Spleen (tissue), 7 donors: ENCODE results near the gene ADD2.

ENCODE experiments used
- POLR2AphosphoS5 ChIP-seq, 3 donors: sonication (generic); formaldehyde crosslinking; IDR thresholded peaks; one replicate each; pipeline ENCODE4 v1.5.1; 2017; ENCODE audit warnings: antibody characterized with exemption in 3 of 3
- TF ChIP-seq, protein P1 (sequence below), 11 experiments: fragments of 200-600 bp in 7 of 11; fragments of 450-650 bp in 4 of 11; sonication (generic) in 4 of 11; IDR thresholded peaks in 8 of 11; conservative IDR thresholded peaks in 3 of 11; 1 replicate in 7 of 11; 2 replicates in 4 of 11; pipeline versions ENCODE4 v1.4.0 to v1.8.0; 2016 to 2021; ENCODE audit warnings: antibody characterized with exemption in 11 of 11, inconsistent platforms in 4 of 11, mild to moderate bottlenecking in 1 of 11
- donor health status: DM: no; HTN: no; CAD: no; lungs with moderate emphysema.
- donor health status: DM: no; HTN: no; CAD: no.
- donor health status: DM: no; HTN: no; CAD: no.

GRCh38 chr2:70716951-70717350, 51.0 kb downstream of the ADD2 start:
- TF ChIP-seq, protein P1, sequence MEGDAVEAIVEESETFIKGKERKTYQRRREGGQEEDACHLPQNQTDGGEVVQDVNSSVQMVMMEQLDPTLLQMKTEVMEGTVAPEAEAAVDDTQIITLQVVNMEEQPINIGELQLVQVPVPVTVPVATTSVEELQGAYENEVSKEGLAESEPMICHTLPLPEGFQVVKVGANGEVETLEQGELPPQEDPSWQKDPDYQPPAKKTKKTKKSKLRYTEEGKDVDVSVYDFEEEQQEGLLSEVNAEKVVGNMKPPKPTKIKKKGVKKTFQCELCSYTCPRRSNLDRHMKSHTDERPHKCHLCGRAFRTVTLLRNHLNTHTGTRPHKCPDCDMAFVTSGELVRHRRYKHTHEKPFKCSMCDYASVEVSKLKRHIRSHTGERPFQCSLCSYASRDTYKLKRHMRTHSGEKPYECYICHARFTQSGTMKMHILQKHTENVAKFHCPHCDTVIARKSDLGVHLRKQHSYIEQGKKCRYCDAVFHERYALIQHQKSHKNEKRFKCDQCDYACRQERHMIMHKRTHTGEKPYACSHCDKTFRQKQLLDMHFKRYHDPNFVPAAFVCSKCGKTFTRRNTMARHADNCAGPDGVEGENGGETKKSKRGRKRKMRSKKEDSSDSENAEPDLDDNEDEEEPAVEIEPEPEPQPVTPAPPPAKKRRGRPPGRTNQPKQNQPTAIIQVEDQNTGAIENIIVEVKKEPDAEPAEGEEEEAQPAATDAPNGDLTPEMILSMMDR (IDR thresholded peaks at IDR 0.05 in 8 of 11, conservative IDR thresholded peaks at IDR 0.05 in 3 of 11), result no peak
- TF ChIP-seq POLR2AphosphoS5 (IDR thresholded peaks at IDR 0.05), result no peak
